HG03039 (cell line): ENCODE data around the gene HOXC12.

Experiments used
- ATAC-seq: cut with Tn5 transposase; IDR thresholded peaks from one replicate; pipeline ENCODE4 v1.9.1; 2021; ENCODE audit warnings: mild to moderate bottlenecking, moderate library complexity; ENCODE audit not compliant: unreplicated experiment

HOXC12 gene

GRCh38 chr12:53982648-53983567 is 28.2 kb downstream of the HOXC12 start:
- no peak for ATAC-seq

GRCh38 chr12:53983568-53983949 is 28.9 kb downstream of the HOXC12 start:
- ATAC-seq = no peak

GRCh38 chr12:53983950-53984572 is 29.4 kb downstream of the HOXC12 start:
- ATAC-seq = no peak

GRCh38 chr12:53984901-53985691 is 30.4 kb downstream of the HOXC12 start, which contains the start of gene HOXC10:
TSS of gene HOXC10 (plus strand) at chr12:53985146. CDS start at chr12:53985260, 114 bp downstream.
- no peak for ATAC-seq

GRCh38 chr12:53985692-53985993 is 30.9 kb downstream of the HOXC12 start:
- no peak for ATAC-seq

GRCh38 chr12:53985994-53986685 is 31.4 kb downstream of the HOXC12 start:
- ATAC-seq = no peak

- no peak for ATAC-seq
These were observed 32.2 kb downstream of the HOXC12 start for GRCh38 chr12:53986686-53987483.

- no peak for ATAC-seq
These were observed 33.1 kb downstream of the HOXC12 start for GRCh38 chr12:53987787-53988230.

GRCh38 chr12:53988541-53989226 is 34.0 kb downstream of the HOXC12 start:
- no peak for ATAC-seq

GRCh38 chr12:53989227-53990113 is 34.8 kb downstream of the HOXC12 start:
- ATAC-seq = no peak

- ATAC-seq = no peak
These were observed 35.8 kb downstream of the HOXC12 start for GRCh38 chr12:53990311-53991076.

- ATAC-seq = no peak
These were observed 36.4 kb downstream of the HOXC12 start for GRCh38 chr12:53991077-53991460.

- ATAC-seq = no peak
These were observed 37.7 kb downstream of the HOXC12 start for GRCh38 chr12:53992377-53992889.

GRCh38 chr12:53993162-53994008 is 38.7 kb downstream of the HOXC12 start:
- no peak for ATAC-seq

GRCh38 chr12:53994009-53994263 is 39.2 kb downstream of the HOXC12 start:
- ATAC-seq = no peak

GRCh38 chr12:53994264-53995001 is 39.7 kb downstream of the HOXC12 start:
- ATAC-seq = no peak
